ENCODE data around the gene MADCAM1.

MADCAM1 gene

GRCh38 chr19:485077-485476 is 11.2 kb upstream of the MADCAM1 start:
- Histone ChIP-seq H3K9me2 (replicated peaks; ENCODE audit: low read depth, low read length) (no peaks in the 10 kb centered on the region), H3K79me2 (ENCODE audit: insufficient read depth, low read length) (peaks cover 8% of the 10 kb centered on the region; the same call in 1 of the 2 replicates), H3F3A (ENCODE audit: low read depth) (no peaks in the 10 kb centered on the region), H3K36me3 (ENCODE audit: insufficient read depth, low read length) (no peaks in the 10 kb centered on the region), H4K20me1 (ENCODE audit: insufficient read depth, low read length, poor library complexity, severe bottlenecking) (no peaks in the 10 kb centered on the region), H2AFZ (ENCODE audit: low read length) (no peak overlapping the region), H3K4me1 (ENCODE audit: insufficient read depth, low read length, poor library complexity, severe bottlenecking) (no peaks in the 10 kb centered on the region), H3K9ac (ENCODE audit: low read depth, low read length, poor library complexity, severe bottlenecking) (no peak overlapping the region), H3K4me3 (ENCODE audit: low read length, poor library complexity, severe bottlenecking) (no peak overlapping the region), H3K4me2 (ENCODE audit: low read depth, low read length, poor library complexity, severe bottlenecking) (no peak overlapping the region), H3K9me3 (ENCODE audit: insufficient read depth, low read depth, low read length) (no peaks in the 10 kb centered on the region; the same call in 1 of the 2 replicates), H3K27me3 (ENCODE audit: insufficient read depth, low read length, poor library complexity, severe bottlenecking) (no peaks in the 10 kb centered on the region)
- TF ChIP-seq EZH2phosphoT487 (IDR thresholded peaks at IDR 0.05; ENCODE audit: borderline replicate concordance) (no peak), CTCF (conservative IDR thresholded peaks at IDR 0.05; ENCODE audit: low read length) (no peak)

- H3K79me2 ChIP-seq (ENCODE audit: insufficient read depth, low read length): peaks cover 8% of the 10 kb centered on the region; the same call in 1 of the 2 replicates
- H3K9ac ChIP-seq (ENCODE audit: low read depth, low read length, poor library complexity, severe bottlenecking): no peak overlapping the region
- H2AFZ ChIP-seq (ENCODE audit: low read length): no peak overlapping the region
- no peaks in the 10 kb centered on the region for H3K27me3 ChIP-seq (ENCODE audit: insufficient read depth, low read length, poor library complexity, severe bottlenecking)
- H3K4me2 ChIP-seq (ENCODE audit: low read depth, low read length, poor library complexity, severe bottlenecking): no peak overlapping the region
- H3K4me1 ChIP-seq (ENCODE audit: insufficient read depth, low read length, poor library complexity, severe bottlenecking): no peaks in the 10 kb centered on the region
- H3F3A ChIP-seq (ENCODE audit: low read depth): no peaks in the 10 kb centered on the region
- no peak for TF ChIP-seq EZH2phosphoT487 (IDR thresholded peaks at IDR 0.05; ENCODE audit: borderline replicate concordance)
- TF ChIP-seq CTCF (conservative IDR thresholded peaks at IDR 0.05; ENCODE audit: low read length): no peak
- H3K9me3 ChIP-seq (ENCODE audit: insufficient read depth, low read depth, low read length): no peaks in the 10 kb centered on the region; the same call in 1 of the 2 replicates
- H3K4me3 ChIP-seq (ENCODE audit: low read length, poor library complexity, severe bottlenecking): no peak overlapping the region
- no peaks in the 10 kb centered on the region for H3K36me3 ChIP-seq (ENCODE audit: insufficient read depth, low read length)
- H4K20me1 ChIP-seq (ENCODE audit: insufficient read depth, low read length, poor library complexity, severe bottlenecking): no peaks in the 10 kb centered on the region
- H3K9me2 ChIP-seq (replicated peaks; ENCODE audit: low read depth, low read length): no peaks in the 10 kb centered on the region
These were observed 10.6 kb upstream of the MADCAM1 start for GRCh38 chr19:485583-486236.

- H3K4me3 ChIP-seq (ENCODE audit: low read length, poor library complexity, severe bottlenecking): peak overlapping the region; percentile 95
These were observed 7.5 kb upstream of the MADCAM1 start for GRCh38 chr19:488505-489417.

More at GRCh38 chr19:488505-489417, 7.5 kb upstream of the MADCAM1 start:
- Histone ChIP-seq H3K9ac (ENCODE audit: low read depth, low read length, poor library complexity, severe bottlenecking) (peak overlapping the region; percentile 97), H2AFZ (ENCODE audit: low read length) (peak overlapping the region; percentile 99), H3K4me2 (ENCODE audit: low read depth, low read length, poor library complexity, severe bottlenecking) (peak overlapping the region; percentile 100), H3K4me1 (ENCODE audit: insufficient read depth, low read length, poor library complexity, severe bottlenecking) (no peaks in the 10 kb centered on the region), H3F3A (ENCODE audit: low read depth) (peaks cover 5% of the 10 kb centered on the region; the same call in 1 of the 2 replicates), H3K9me3 (ENCODE audit: insufficient read depth, low read depth, low read length) (no peaks in the 10 kb centered on the region), H4K20me1 (ENCODE audit: insufficient read depth, low read length, poor library complexity, severe bottlenecking) (no peaks in the 10 kb centered on the region), H3K36me3 (ENCODE audit: insufficient read depth, low read length) (no peaks in the 10 kb centered on the region), H3K27me3 (ENCODE audit: insufficient read depth, low read length, poor library complexity, severe bottlenecking) (no peaks in the 10 kb centered on the region), H3K9me2 (replicated peaks; ENCODE audit: low read depth, low read length) (no peaks in the 10 kb centered on the region), H3K79me2 (ENCODE audit: insufficient read depth, low read length) (peaks cover 8% of the 10 kb centered on the region; the same call in 1 of the 2 replicates)
- TF ChIP-seq CTCF (conservative IDR thresholded peaks at IDR 0.05; ENCODE audit: low read length) (no peak), EZH2phosphoT487 (IDR thresholded peaks at IDR 0.05; ENCODE audit: borderline replicate concordance) (no peak)
